Umbilical cord (tissue), 2 donors: ENCODE results near the gene DYNC1LI1. TPM values are rescaled to one million over a fixed set of nuclear protein-coding genes. Genes with fewer than 3 reads are reported as not detected.

Experiments
- DNase-seq: peaks from one replicate; pipeline ENCODE4 v3.0.0-alpha.2; 2015; ENCODE audit warnings: low spot score
- total RNA-seq: library from RNA; depleted of rRNA; stranded (reverse); fragments of >200 nt; gene quantifications from one replicate; pipeline ENCODE4 v1.2.3, GENCODE V29; 2014; ENCODE audit warnings: low replicate concordance; ENCODE audit not compliant: insufficient read depth

DYNC1LI1 gene
- 28.4 TPM for total RNA-seq

DNA sequence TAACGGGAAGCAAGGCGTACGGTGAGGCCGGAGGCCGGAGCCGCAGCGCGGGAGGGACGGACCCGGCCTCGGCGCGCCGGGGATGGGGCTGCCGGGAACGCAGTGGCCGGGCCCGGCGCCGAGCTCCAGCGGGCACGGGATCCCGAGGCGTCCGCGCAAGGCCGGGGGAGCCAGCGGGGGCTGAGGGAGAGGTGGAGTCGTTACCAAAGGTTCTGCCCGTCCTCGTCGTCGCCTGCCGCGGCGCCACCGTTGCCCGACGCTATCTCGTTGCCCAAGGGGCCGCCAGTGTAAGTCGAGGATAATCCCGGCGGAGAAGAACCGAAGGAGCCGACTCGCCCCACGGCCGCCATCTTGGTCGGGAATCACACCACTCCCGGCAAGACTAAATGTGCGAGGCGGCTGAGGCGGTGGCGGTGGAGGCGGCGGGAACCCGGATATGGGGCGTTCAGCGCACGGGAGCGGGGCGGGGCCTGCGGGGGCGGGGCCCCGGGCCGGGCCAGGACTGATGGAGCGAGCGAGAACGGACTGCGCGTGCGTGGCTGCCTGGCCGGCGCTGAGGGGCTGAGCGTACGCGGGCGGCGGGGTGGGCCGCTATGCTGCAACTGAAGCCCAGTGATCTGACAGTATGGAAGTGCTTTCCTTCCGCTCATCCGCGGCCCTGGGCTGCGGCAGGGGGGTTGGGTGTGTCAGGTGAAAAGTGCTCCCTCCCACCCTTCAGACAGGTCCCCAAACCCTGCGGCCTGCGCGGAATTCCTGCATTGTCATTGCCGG is at the start of gene DYNC1LI1:
Gene DYNC1LI1, minus strand, starts transcription at position 438 of the 771 bp plus-strand sequence. Its CDS starts 88 bp downstream, at position 350.
- DNase-seq, result peak; percentile 96

DNA sequence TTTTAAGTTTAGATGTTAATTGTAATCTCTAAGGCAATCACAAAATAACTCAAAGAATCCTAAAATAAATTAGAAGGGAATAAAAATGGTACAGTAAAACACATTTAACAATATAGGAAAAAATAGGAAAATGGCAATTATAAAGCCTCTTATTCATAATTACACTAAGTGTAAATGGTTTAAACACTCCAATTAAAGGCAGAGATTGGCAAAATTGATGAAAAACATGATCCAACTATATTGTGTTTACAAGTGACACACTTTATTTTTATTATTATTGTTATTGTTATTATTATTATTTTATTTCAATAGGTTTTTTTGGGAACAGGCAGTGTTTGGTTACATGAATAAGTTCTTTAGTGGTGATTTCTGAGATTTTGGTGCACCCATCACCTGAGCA is 48.7 kb upstream of the DYNC1LI1 start:
- no peak for DNase-seq

GRCh38 chr3:32616267-32616962 is 45.8 kb upstream of the DYNC1LI1 start:
- no peak for DNase-seq

- DNase-seq, result no peak
These were observed 44.3 kb upstream of the DYNC1LI1 start for GRCh38 chr3:32614956-32615355.

DNA sequence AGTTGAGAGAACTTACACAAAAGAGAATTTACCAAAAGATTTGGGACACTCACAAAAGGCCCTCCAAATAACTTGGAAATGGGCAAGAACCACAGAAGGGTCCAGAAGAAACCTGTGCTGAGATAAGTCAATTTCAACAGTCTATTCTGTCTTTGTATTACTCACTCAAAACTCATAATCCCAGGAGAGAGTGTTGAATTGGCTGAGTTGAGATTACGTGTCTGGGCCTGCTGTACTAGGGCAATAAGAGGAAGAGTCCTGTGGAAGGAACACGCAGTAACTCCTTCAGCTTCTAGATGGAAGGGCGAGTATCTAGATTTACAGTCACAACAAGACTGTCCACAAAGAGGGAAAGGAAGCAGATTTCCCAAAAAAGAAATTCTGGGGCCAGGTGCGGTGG is 42.5 kb upstream of the DYNC1LI1 start:
- DNase-seq, result no peak

GRCh38 chr3:32612547-32612946 is 41.9 kb upstream of the DYNC1LI1 start:
- DNase-seq, result no peak

- no peak for DNase-seq
These were observed 36.9 kb upstream of the DYNC1LI1 start for GRCh38 chr3:32607522-32607921.

GRCh38 chr3:32606960-32607359 is 36.3 kb upstream of the DYNC1LI1 start:
- DNase-seq, result no peak

DNA sequence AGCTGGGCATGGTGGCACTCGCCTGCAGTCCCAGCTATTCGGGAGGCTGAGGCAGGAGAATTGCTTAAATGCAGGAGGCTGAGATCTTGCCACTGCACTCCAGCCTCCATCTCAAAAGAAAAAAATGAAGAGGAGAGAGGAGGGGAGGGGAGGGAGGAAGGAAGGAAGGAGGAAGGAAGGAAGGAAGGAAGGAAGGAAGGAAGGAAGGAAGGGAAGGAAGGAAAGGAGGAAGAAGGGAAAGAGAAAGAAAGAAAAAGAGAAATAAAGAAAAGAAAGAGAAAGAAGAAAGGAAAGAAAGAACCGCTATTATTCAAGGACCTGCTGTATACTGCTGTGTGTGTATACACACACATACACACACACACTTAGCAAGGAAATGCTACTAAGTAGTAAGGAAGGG is 35.6 kb upstream of the DYNC1LI1 start:
- no peak for DNase-seq

- no peak for DNase-seq
These were observed 32.4 kb upstream of the DYNC1LI1 start for GRCh38 chr3:32603064-32603463.

- DNase-seq, result no peak
These were observed 31.5 kb upstream of the DYNC1LI1 start for GRCh38 chr3:32602206-32602605.

DNA sequence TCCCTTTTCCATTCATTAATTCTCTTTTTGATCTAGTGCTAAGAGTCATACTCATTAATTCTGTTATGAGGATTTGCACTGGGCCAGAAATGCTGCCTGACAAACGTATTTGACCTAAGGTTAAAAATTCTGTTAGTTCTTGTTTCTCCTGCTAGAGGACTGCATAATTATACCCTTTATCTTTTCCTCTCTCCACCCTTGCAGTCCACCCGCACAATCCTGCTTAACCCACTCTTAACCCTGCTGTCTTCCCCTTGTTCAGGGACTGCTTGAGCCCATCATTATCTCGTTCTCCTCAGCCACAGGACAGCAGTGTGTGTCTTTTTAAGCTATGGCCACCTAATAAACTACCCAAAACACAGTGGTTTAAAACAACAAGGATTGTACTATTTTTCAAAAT is 31.1 kb upstream of the DYNC1LI1 start:
- no peak for DNase-seq

DNA sequence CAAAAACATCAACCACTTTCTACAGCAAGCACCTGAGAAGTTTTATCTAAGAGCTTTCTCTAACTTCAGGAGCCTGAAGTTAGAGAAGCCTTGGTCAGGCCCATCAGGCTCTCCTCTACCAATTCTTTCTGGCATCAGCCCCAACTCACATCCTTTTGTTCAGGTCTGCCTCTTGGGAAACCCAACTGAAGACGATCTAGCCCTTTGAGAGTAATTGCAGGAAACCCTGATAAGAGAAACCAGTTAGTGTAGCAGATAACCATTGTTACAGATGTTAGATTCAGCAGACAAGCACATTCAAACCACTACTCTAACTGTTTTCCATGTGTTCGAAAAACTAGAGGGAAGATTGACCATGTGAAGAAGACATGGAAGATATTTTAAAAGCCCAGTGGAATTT is 27.0 kb upstream of the DYNC1LI1 start:
- DNase-seq, result no peak

GRCh38 chr3:32596909-32597369 is 26.3 kb upstream of the DYNC1LI1 start:
- no peak for DNase-seq

GRCh38 chr3:32596282-32596908 is 25.7 kb upstream of the DYNC1LI1 start:
- no peak for DNase-seq

DNA sequence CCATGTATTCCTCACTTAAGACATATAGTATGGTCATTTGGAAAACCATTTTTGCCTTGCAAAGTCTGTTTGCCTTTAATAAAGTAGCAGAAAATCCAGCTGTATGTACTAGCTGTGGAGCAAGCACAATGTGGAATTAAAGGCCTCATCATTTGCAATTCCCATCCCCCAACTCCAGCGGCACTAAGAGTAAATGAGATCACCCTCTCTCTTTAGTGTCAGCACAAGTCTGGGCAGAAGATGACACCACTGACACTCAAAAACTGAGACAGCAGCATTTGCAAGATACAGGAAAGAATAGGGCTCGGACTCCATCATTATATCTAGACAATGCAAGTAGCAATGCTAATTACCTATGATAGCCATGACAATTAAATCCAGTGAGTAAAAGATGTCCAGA is 24.7 kb upstream of the DYNC1LI1 start:
- DNase-seq, result no peak

DNA sequence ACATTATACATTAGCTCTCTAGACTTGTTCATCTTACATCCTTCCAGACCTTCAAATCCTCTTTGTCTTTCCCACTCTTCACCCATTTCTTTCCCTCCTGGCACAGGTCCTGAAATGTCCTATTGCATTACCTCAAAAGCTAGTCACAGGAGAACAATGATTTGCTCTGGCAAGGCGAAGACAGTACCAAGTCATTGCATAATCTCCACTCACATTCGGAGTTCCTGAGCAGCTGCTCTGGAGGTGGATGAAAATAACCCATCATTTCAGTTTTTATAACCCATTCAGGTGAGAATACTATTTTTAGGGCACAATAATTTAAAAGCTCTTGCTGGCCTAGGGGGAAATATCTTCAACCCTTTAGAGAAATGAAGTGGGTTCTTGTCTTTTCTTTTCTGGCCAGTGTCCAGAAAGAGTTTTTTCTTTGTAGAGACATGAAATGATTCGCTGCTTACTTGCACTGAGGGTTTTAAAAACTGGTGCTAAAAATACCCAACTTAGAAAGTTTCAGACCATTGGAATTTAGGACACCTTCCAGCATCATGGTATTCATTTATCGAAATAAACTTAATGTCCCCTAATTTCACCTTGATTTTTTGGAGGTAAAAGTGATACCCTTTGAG is 23.4 kb upstream of the DYNC1LI1 start:
- peak; percentile 11 for DNase-seq

GRCh38 chr3:32592696-32593353 is 22.2 kb upstream of the DYNC1LI1 start:
- DNase-seq, result no peak

GRCh38 chr3:32592011-32592410 is 21.4 kb upstream of the DYNC1LI1 start:
- no peak for DNase-seq

DNA sequence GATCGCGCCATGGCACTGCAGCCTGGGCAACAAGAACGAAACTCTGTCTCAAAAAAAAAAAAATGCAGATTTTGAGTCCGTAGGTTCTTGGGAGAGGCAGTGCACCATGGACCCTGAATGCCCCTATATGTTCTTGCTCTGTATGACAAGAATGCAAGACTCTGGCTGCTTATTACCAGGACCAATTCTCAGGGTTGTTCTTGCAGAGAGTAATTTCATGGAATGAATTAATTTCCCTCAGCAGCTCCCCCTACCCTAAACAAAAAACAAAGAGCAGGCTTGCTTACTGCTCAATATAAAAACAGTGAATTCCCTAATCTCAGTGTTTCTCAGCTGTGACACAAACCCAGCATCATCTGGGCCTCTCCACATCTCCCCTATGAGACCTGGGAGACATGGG is 20.5 kb upstream of the DYNC1LI1 start:
- no peak for DNase-seq

- no peak for DNase-seq
These were observed 15.7 kb upstream of the DYNC1LI1 start for GRCh38 chr3:32586356-32586755.

DNA sequence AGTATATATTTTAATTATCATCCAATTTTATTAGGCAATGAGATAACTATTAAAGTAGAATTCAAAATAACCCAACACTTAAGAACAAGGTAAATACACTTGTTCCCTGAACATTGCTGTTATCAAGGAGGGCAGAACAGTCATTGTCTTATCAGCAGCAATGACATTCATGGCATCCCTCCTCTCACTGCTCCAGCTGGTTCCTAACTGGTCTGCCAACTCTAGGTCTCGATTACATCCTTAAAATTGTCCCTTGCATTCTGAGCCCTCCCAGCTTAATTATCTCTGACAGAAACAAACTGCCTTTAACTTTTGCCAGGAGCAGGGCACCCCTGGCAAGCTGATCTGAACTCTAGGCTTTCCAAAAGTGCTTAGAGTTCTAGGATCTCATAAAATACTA is 14.0 kb upstream of the DYNC1LI1 start:
- no peak for DNase-seq
